ENCODE data around the gene HBS1L.
A peak's percentile ranks its signal among the peaks of the same experiment; 100 is the strongest.

HBS1L gene

DNA sequence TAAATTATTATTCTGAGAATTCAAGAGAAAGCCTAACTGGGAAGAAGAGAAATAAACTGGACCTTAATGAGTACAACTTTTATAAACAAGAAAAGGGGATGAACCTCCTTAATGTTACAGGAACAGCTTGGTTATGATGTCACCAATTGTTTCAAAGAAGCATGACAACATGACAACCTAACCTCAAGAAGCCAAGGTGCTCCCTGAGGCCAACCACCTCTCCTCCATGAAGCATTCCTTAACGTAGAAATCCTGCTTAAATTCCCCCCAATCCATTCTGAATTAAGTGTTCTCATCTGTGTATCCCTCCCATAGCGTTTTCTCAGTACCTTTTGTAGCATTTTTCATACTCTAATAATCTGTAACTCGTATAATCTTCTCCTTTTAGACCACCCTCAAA is 1.7 kb downstream of the HBS1L start:
- no peak for DNase-seq
- Histone ChIP-seq H3K4me3 (ENCODE audit: low read depth, low read length) (peak overlapping the region; percentile 86), H3K9me3 (no peaks in the 10 kb centered on the region), H3K4me1 (0 out of 2 replicates have a peak, but pooled peaks cover 2% of the 10 kb centered on the region), H3K36me3 (peaks cover 23% of the 10 kb centered on the region), H3K27me3 (no peaks in the 10 kb centered on the region)
- TF ChIP-seq, protein P1, sequence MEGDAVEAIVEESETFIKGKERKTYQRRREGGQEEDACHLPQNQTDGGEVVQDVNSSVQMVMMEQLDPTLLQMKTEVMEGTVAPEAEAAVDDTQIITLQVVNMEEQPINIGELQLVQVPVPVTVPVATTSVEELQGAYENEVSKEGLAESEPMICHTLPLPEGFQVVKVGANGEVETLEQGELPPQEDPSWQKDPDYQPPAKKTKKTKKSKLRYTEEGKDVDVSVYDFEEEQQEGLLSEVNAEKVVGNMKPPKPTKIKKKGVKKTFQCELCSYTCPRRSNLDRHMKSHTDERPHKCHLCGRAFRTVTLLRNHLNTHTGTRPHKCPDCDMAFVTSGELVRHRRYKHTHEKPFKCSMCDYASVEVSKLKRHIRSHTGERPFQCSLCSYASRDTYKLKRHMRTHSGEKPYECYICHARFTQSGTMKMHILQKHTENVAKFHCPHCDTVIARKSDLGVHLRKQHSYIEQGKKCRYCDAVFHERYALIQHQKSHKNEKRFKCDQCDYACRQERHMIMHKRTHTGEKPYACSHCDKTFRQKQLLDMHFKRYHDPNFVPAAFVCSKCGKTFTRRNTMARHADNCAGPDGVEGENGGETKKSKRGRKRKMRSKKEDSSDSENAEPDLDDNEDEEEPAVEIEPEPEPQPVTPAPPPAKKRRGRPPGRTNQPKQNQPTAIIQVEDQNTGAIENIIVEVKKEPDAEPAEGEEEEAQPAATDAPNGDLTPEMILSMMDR (IDR thresholded peaks at IDR 0.05; ENCODE audit: low read depth, low read length), result no peak

- Histone ChIP-seq H3K4me3 (ENCODE audit: low read depth, low read length) (no peak overlapping the region), H3K4me1 (no peaks in the 10 kb centered on the region), H3K36me3 (peaks cover 27% of the 10 kb centered on the region), H3K9me3 (no peaks in the 10 kb centered on the region), H3K27me3 (no peaks in the 10 kb centered on the region)
- no peak for DNase-seq
- TF ChIP-seq, protein P1 (IDR thresholded peaks at IDR 0.05; ENCODE audit: low read depth, low read length), result no peak
These were observed 5.7 kb downstream of the HBS1L start for GRCh38 chr6:135048915-135049314.

- no peaks in the 10 kb centered on the region for H3K27me3 ChIP-seq
- no peaks in the 10 kb centered on the region for H3K9me3 ChIP-seq
- H3K36me3 ChIP-seq, result peaks cover 27% of the 10 kb centered on the region
- TF ChIP-seq, protein P1 (IDR thresholded peaks at IDR 0.05; ENCODE audit: low read depth, low read length), result no peak
- no peak for DNase-seq
- H3K4me1 ChIP-seq, result no peaks in the 10 kb centered on the region
- H3K4me3 ChIP-seq (ENCODE audit: low read depth, low read length), result no peak overlapping the region
These were observed 7.3 kb downstream of the HBS1L start for GRCh38 chr6:135047336-135047735.

DNA sequence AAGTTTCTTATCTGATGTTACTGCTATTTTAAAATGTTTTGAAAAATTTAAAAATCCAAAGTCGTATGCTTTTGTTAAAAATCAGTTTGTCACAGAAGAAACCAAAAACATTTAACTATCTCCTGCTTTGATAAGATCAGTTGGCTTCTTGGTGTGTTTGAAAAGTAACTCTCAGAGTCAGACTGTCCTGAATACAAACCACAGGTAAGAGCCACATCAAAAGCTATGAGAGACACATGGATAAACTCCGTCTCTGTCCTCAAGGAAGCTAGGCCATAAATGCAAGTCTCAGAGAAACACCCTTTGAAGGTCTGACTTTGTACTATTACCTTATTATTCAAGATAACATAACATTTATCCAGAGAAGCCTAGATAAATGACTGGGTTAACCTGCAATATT is 7.7 kb downstream of the HBS1L start:
- Histone ChIP-seq H3K36me3 (peaks cover 27% of the 10 kb centered on the region), H3K9me3 (no peaks in the 10 kb centered on the region), H3K4me3 (ENCODE audit: low read depth, low read length) (no peak overlapping the region), H3K27me3 (no peaks in the 10 kb centered on the region), H3K4me1 (no peaks in the 10 kb centered on the region)
- TF ChIP-seq, protein P1 (IDR thresholded peaks at IDR 0.05; ENCODE audit: low read depth, low read length), result no peak
- DNase-seq, result no peak

- no peaks in the 10 kb centered on the region for H3K9me3 ChIP-seq
- TF ChIP-seq, protein P1 (IDR thresholded peaks at IDR 0.05; ENCODE audit: low read depth, low read length), result no peak
- no peaks in the 10 kb centered on the region for H3K4me1 ChIP-seq
- no peaks in the 10 kb centered on the region for H3K27me3 ChIP-seq
- no peak overlapping the region for H3K4me3 ChIP-seq (ENCODE audit: low read depth, low read length)
- peaks cover 26% of the 10 kb centered on the region for H3K36me3 ChIP-seq
- DNase-seq, result no peak
These were observed 10.0 kb downstream of the HBS1L start for GRCh38 chr6:135044639-135045038.

DNA sequence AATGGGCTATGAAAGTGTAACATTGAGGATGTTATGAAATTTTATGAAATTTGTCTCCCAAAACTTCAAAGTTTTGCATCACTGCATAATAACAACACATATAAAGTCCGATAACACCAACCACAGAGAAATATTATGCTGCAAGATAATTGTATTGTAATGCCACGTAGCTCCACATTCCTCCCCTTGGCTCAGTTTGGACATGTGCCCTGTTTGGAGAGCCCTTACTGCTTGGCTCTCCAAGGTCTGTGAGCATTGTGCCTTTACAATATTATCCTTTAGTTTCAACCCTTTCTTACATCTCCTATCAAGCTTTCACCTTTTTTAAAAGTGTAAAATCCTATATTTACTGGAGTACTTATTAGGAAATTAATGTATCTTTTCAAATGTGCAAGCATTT is 10.8 kb downstream of the HBS1L start:
- H3K36me3 ChIP-seq, result peaks cover 26% of the 10 kb centered on the region
- TF ChIP-seq, protein P1 (IDR thresholded peaks at IDR 0.05; ENCODE audit: low read depth, low read length), result no peak
- H3K4me1 ChIP-seq, result no peaks in the 10 kb centered on the region
- H3K9me3 ChIP-seq, result no peaks in the 10 kb centered on the region
- H3K27me3 ChIP-seq, result no peaks in the 10 kb centered on the region
- DNase-seq, result no peak
- no peak overlapping the region for H3K4me3 ChIP-seq (ENCODE audit: low read depth, low read length)

Data from BE2C (cell line).